HUES48 (cell line): ENCODE data around the gene GPR35.

Experiments
- H3K27ac ChIP-seq: one replicate; pipeline ENCODE4 v1.7.0; 2013; ENCODE audit warnings: low read depth, low read length, inconsistent platforms
- H3K27me3 ChIP-seq: 2 replicates; pipeline ENCODE4 v1.6.1; 2013; ENCODE audit warnings: mild to moderate bottlenecking, low read length; ENCODE audit not compliant: control insufficient read depth, insufficient read depth
- H3K36me3 ChIP-seq: 2 replicates; pipeline ENCODE4 v1.6.1; 2013; ENCODE audit warnings: low read length; ENCODE audit not compliant: control insufficient read depth, insufficient read depth
- H3K4me1 ChIP-seq: 2 replicates; pipeline ENCODE4 v1.6.1; 2013; ENCODE audit warnings: mild to moderate bottlenecking, low read length; ENCODE audit not compliant: control insufficient read depth, insufficient read depth
- H3K4me3 ChIP-seq: 2 replicates; pipeline ENCODE4 v1.5.1; 2013; ENCODE audit warnings: mild to moderate bottlenecking, low read depth, low read length
- H3K9ac ChIP-seq: 2 replicates; pipeline ENCODE4 v1.6.1; 2013; ENCODE audit warnings: mild to moderate bottlenecking, low read depth, low read length, moderate library complexity
- H3K9me3 ChIP-seq: 2 replicates; pipeline ENCODE4 v1.6.1; 2013; ENCODE audit warnings: low read length; ENCODE audit not compliant: control insufficient read depth, insufficient read depth

Gene GPR35, protein sequence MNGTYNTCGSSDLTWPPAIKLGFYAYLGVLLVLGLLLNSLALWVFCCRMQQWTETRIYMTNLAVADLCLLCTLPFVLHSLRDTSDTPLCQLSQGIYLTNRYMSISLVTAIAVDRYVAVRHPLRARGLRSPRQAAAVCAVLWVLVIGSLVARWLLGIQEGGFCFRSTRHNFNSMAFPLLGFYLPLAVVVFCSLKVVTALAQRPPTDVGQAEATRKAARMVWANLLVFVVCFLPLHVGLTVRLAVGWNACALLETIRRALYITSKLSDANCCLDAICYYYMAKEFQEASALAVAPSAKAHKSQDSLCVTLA

DNA sequence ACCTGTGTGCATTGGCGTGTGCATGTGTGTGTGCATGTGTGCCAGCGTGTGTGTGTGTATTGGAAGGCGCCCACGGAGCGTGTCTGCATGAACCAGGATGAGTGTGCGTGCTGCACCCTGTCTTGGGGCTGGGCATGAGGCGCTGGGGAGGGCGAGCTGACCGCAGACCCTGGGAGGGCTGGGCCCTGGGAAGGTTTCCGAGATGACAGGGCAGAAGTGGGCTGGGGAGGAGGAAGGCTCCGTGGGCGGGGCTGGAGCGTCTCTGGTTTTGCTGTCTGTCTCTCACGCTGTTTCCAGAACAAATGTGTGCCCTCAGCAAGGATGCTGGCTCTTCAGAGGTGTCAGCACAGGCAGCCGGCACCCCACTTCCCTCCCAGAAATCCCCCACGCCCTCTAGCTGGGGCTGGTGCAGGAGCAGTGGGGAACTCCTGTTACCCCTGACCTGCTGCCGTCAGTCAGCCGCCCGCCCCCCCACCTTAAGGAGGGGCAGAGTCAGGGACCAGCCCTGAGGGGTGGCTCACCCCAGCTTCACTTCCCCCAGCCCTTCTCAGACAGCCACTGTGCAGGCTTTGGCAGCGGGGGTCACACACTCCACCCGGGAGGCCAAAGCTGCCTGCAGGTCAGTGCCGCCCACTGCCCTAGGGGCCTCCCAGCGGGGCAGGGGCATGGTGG lies at the start of gene GPR35:
TSS of gene GPR35 (plus strand) at position 531 of the 672 bp plus-strand sequence. CDS start 4,473 bp downstream, outside the sequence.
- H3K36me3 ChIP-seq, result no peaks in the 10 kb centered on the region
- H3K27ac ChIP-seq, result no peak within 1 kb of the TSS
- H3K9ac ChIP-seq, result no peak within 1 kb of the TSS
- no peaks in the 10 kb centered on the region for H3K9me3 ChIP-seq
- no peaks in the 10 kb centered on the region for H3K27me3 ChIP-seq
- H3K4me3 ChIP-seq, result no peak within 1 kb of the TSS
- no peaks in the 10 kb centered on the region for H3K4me1 ChIP-seq

DNA sequence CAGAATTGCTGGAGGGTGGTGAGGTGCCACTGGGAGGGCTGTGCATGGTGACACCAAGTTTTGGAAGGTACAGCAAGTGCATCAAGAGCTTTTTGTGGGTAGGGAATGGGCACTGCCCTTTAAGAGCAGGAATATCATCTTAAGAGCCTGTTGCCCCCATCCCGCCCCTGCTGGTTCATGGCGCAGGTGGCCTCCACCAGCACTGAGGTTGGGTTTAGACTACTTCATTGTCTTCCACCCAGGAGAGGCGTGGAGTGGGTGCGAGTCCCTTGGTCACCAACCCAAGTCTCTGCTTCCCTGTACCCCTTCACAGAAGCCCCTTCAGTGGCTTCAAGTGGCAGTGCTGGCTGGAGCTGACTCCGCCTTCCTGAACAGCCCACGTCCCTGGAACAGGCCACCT lies 49.2 kb upstream of the GPR35 start:
- no peak overlapping the region for H3K4me3 ChIP-seq
- no peak overlapping the region for H3K9ac ChIP-seq
- no peaks in the 10 kb centered on the region for H3K9me3 ChIP-seq
- no peaks in the 10 kb centered on the region for H3K27me3 ChIP-seq
- H3K27ac ChIP-seq, result no peak overlapping the region
- no peaks in the 10 kb centered on the region for H3K4me1 ChIP-seq
- H3K36me3 ChIP-seq, result no peaks in the 10 kb centered on the region

DNA sequence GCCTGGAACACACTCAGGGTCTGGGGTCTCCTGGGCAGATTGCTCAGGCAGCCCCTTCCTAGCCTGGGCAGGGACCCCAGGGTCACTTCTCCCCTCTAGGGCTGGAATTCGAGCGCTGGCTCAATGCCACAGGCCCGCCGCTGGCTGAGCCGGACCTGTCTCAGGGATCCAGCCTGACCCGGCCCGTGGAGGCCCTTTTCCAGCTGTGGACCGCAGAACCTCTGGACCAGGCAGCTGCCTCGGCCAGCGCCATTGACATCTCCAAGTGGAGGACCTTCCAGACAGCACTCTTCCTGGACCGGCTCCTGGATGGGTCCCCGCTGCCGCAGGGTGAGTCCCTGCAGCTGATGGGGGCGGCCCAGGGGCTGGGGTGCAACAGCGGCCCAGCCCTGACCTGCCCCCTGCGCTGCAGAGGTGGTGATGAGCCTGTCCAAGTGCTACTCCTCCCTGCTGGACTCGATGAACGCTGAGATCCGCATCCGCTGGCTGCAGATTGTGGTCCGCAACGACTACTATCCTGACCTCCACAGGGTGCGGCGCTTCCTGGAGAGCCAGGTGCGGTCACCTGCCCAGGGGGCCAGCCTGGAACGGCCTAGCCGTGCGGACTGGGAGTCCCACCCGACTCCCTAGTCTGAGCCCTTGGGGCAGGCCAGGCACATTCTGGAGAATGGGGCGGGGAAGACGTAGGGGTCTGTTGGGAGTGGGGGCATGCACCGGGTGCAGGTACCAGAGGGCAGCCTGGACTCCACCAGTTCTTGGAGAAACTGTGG lies 48.7 kb upstream of the GPR35 start:
- H3K36me3 ChIP-seq, result no peaks in the 10 kb centered on the region
- H3K4me1 ChIP-seq, result no peaks in the 10 kb centered on the region
- H3K4me3 ChIP-seq, result no peak overlapping the region
- no peaks in the 10 kb centered on the region for H3K27me3 ChIP-seq
- H3K9ac ChIP-seq, result no peak overlapping the region
- no peak overlapping the region for H3K27ac ChIP-seq
- no peaks in the 10 kb centered on the region for H3K9me3 ChIP-seq

DNA sequence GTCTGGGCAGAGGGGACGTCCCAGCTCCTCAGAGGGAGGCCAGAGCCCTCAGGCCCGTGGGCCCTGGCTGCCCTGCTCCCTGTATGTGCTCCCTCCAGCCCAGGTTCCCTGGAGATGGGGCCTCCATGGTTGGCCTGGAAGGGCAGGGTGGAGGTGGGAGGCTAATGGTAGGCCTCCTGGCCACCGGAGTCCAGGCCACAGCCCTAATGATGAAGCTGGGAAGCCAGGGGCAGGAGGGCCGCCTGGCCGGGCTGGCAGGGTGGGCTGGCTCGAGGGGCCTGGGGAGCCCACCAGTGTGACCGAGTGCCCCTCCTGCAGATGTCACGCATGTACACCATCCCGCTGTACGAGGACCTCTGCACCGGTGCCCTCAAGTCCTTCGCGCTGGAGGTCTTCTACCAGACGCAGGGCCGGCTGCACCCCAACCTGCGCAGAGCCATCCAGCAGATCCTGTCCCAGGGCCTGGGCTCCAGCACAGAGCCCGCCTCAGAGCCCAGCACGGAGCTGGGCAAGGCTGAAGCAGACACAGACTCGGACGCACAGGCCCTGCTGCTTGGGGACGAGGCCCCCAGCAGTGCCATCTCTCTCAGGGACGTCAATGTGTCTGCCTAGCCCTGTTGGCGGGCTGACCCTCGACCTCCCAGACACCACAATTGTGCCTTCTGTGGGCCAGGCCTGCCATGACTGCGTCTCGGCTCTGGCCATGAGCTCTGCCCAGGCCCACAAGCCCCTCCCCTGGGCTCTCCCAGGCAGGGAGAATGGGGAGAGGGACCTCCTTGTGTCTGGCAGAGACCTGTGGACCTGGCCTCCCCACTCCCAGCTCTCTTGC lies 47.8 kb upstream of the GPR35 start:
- no peaks in the 10 kb centered on the region for H3K27me3 ChIP-seq
- H3K36me3 ChIP-seq, result no peaks in the 10 kb centered on the region
- peaks cover 5% of the 10 kb centered on the region; the same call in 1 of the 2 replicates for H3K4me1 ChIP-seq
- H3K4me3 ChIP-seq, result no peak overlapping the region
- H3K27ac ChIP-seq, result no peak overlapping the region
- no peaks in the 10 kb centered on the region for H3K9me3 ChIP-seq
- H3K9ac ChIP-seq, result no peak overlapping the region

DNA sequence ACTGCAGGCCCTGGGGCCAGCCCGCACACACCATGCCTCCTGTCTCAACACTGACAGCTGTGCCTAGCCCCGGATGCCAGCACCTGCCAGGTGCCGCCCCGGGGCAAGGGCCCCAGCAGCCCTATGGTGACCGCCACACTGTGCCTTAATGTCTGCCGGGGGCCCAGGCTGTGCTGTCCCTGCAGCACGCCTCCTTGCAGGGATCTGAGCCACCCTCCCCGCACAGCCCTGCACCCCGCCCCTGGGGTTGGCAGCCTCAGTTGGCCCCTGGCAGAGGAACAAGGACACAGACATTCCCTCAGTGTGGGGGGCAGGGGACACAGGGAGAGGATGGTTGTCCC lies 47.2 kb upstream of the GPR35 start:
- Histone ChIP-seq H3K27me3 (no peaks in the 10 kb centered on the region), H3K4me3 (no peak overlapping the region), H3K4me1 (peaks cover 5% of the 10 kb centered on the region; the same call in 1 of the 2 replicates), H3K27ac (no peak overlapping the region), H3K9me3 (no peaks in the 10 kb centered on the region), H3K9ac (no peak overlapping the region), H3K36me3 (no peaks in the 10 kb centered on the region)

DNA sequence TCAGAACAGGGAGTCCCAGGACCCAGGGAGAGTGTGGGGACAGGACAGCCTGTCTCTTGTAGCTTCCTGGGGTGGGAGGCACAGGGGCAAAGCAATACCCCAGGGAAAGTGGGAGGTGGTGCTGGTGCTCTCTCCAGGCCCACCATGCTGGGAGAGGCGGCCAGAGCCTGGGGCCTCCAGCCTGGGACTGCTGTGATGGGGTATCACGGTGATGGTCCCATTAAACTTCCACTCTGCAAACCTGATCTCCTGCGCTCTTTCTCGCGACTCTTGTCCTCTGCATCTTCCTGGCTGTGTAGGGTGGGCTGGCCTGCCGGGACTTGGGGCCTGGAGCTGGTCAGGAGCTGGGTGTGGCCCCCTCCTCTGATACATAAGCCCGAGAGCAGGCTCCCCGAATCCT lies 46.8 kb upstream of the GPR35 start:
- peaks cover 5% of the 10 kb centered on the region; the same call in 1 of the 2 replicates for H3K4me1 ChIP-seq
- H3K36me3 ChIP-seq, result no peaks in the 10 kb centered on the region
- H3K9ac ChIP-seq, result no peak overlapping the region
- H3K9me3 ChIP-seq, result no peaks in the 10 kb centered on the region
- no peaks in the 10 kb centered on the region for H3K27me3 ChIP-seq
- H3K27ac ChIP-seq, result no peak overlapping the region
- H3K4me3 ChIP-seq, result no peak overlapping the region

DNA sequence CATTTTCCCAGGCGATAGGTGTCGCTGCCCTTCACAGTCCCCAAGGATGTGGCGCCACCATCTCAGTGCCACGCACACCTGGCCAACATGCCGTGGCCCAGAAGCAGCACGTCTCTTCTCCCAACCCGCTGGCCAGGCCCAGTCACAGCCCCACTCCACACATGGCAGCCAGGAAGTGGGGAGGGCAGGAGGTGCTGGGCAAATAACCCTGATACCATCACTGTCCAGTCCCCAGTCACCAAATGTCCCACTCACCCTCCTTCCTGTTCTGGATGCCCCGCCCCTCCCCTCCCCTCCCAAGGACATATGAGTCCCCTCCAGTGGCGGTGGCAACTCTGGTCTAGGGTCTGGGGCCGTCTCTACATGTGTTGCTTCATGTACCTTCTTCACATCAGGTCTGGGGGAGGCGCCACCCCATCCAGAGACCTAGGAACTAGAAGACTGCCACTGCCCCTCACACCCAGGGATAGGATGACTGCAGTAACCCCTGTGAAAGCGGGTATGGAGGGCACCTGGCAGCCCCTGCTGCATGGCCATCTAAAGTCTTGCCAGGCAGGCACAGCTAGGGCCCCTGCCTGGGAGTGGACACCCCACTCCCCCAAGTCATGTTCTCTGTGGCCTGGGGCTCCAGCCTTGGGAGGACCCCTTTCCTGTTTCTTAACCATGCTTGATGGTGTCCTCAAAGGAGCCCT lies 46.1 kb upstream of the GPR35 start:
- no peaks in the 10 kb centered on the region for H3K9me3 ChIP-seq
- no peak overlapping the region for H3K9ac ChIP-seq
- H3K27ac ChIP-seq, result no peak overlapping the region
- no peaks in the 10 kb centered on the region for H3K36me3 ChIP-seq
- H3K4me1 ChIP-seq, result peaks cover 5% of the 10 kb centered on the region; the same call in 1 of the 2 replicates
- no peak overlapping the region for H3K4me3 ChIP-seq
- H3K27me3 ChIP-seq, result no peaks in the 10 kb centered on the region

DNA sequence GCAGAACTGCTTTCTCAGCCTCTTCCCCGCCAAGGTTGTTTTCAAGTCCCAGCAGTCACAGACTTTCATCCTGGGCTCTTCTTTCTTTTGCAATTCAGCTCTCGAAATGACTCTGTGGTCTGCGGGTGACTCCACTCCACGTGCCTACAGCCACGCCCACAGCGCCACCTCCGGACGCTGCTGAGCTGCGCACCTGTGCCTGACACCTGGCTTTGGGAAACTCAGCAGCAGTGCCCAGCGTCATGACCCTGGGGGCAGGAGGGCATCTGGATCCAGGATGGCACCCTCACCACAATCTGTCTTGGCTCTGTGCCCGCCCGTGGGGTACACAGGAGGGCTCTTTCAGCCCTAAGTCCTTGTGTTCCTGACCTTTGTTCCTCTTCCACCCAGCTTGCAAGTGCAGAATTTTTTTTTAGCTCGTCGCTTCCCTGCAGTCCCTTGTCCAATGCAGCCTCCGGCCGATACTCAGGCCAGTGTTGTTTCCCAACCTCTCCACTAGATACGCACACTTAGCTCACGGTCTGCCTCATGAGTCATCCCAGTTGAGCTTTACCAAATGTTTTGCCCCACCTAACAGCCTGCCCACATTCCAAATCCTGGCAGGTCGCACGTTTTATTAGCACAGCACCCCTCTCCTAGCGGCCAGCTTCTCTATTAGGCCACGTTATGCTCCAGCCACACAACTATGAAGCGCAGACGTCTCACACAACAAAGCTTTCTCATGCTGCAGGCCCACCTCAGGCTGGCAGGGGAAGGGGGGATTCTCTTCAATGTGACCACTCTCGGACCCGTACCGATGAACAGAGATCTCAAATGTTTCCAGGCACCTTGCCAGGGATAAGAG lies 45.3 kb upstream of the GPR35 start:
- no peaks in the 10 kb centered on the region for H3K9me3 ChIP-seq
- H3K36me3 ChIP-seq, result no peaks in the 10 kb centered on the region
- H3K4me3 ChIP-seq, result no peak overlapping the region
- H3K9ac ChIP-seq, result no peak overlapping the region
- H3K27me3 ChIP-seq, result no peaks in the 10 kb centered on the region
- H3K4me1 ChIP-seq, result peaks cover 12% of the 10 kb centered on the region
- H3K27ac ChIP-seq, result no peak overlapping the region

DNA sequence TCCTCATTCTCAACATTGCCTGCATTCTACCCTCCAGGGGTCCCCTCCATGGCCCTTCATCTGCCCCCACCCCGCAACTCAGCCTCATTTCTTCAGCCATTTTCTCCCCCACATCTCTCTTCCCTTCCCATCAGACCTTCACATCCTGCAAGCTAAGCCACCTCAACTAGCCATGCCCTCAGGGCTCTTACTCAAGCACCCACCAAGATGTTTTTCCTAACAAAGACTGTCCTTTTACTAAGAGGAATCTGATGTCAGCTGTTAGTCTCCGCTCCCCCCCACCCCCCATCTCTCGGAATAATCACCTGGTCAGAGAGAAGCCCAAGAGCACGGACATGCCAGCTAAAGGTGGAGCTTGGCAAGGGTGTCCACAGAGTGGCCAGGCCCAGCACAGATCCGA lies 43.5 kb upstream of the GPR35 start:
- peaks cover 18% of the 10 kb centered on the region for H3K4me1 ChIP-seq
- no peaks in the 10 kb centered on the region for H3K9me3 ChIP-seq
- no peak overlapping the region for H3K9ac ChIP-seq

More for the DNA sequence above, 43.5 kb upstream of the GPR35 start:
- Histone ChIP-seq H3K36me3 (no peaks in the 10 kb centered on the region), H3K27me3 (no peaks in the 10 kb centered on the region), H3K4me3 (no peak overlapping the region), H3K27ac (no peak overlapping the region)
